ENCODE measurements around the gene CAMK2A. TPM values are rescaled to one million over a fixed set of nuclear protein-coding genes. Genes with fewer than 3 reads are reported as not detected.

The CAMK2A gene
- total RNA-seq, 1 donor from 2014 or later = 4.0 TPM

DNA sequence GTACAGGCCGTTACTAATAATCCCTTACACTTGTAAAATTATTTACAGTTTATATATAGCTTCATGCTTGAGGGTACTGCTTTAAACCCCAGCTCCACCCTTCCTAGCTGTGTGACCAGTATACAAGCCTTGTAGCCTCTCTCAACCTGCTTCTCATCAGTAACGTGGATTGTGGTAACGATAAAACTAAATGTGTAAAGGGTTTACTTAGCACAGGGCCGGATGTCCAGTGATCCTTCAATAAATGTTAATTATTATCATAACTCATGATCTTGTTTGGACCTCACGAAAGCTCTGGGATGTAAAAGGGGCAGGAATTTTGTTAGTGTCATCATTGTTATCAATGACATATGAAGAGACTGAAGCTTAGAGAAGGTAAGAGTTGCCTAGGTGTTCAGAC, 20.7 kb upstream of the CAMK2A start:
- Mint-ChIP-seq H3K9me3 (no peaks in the 10 kb centered on the region), H3K27me3 (ENCODE audit: low read depth) (no peaks in the 10 kb centered on the region), H3K27ac (no peak overlapping the region), H3K36me3 (no peaks in the 10 kb centered on the region), H3K4me3 (no peak overlapping the region), H3K4me1 (peaks cover 29% of the 10 kb centered on the region)
- TF ChIP-seq, protein P1, sequence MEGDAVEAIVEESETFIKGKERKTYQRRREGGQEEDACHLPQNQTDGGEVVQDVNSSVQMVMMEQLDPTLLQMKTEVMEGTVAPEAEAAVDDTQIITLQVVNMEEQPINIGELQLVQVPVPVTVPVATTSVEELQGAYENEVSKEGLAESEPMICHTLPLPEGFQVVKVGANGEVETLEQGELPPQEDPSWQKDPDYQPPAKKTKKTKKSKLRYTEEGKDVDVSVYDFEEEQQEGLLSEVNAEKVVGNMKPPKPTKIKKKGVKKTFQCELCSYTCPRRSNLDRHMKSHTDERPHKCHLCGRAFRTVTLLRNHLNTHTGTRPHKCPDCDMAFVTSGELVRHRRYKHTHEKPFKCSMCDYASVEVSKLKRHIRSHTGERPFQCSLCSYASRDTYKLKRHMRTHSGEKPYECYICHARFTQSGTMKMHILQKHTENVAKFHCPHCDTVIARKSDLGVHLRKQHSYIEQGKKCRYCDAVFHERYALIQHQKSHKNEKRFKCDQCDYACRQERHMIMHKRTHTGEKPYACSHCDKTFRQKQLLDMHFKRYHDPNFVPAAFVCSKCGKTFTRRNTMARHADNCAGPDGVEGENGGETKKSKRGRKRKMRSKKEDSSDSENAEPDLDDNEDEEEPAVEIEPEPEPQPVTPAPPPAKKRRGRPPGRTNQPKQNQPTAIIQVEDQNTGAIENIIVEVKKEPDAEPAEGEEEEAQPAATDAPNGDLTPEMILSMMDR (IDR thresholded peaks at IDR 0.05; ENCODE audit: unreplicated experiment) = no peak
- no peak for DNase-seq (ENCODE audit: low spot score in 2 of 2, unreplicated experiment in 2 of 2)

DNA sequence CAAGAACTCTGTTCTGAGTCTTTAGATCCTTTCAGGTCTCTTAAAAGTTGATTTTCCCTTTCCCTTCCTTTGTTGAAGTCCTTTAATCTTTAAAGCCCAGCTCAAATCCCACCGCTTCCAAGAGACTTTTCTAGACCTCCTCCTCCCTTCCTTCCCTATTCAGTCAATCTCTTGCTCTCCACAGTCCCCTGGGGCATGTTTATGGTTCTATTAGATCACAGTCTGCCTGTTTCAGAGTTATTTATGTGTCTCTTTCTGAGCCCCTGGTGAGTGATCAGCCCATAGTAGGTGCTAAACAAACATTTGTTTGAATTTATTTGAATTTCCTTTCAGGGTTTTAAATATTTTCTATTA, 20.3 kb upstream of the CAMK2A start:
- H3K9me3 Mint-ChIP-seq = no peaks in the 10 kb centered on the region
- no peak for DNase-seq (ENCODE audit: low spot score in 2 of 2, unreplicated experiment in 2 of 2)
- H3K27ac Mint-ChIP-seq = no peak overlapping the region
- no peak overlapping the region for H3K4me3 Mint-ChIP-seq
- no peaks in the 10 kb centered on the region for H3K27me3 Mint-ChIP-seq (ENCODE audit: low read depth)
- H3K4me1 Mint-ChIP-seq = peaks cover 32% of the 10 kb centered on the region
- H3K36me3 Mint-ChIP-seq = no peaks in the 10 kb centered on the region
- TF ChIP-seq, protein P1 (IDR thresholded peaks at IDR 0.05; ENCODE audit: unreplicated experiment) = no peak

DNA sequence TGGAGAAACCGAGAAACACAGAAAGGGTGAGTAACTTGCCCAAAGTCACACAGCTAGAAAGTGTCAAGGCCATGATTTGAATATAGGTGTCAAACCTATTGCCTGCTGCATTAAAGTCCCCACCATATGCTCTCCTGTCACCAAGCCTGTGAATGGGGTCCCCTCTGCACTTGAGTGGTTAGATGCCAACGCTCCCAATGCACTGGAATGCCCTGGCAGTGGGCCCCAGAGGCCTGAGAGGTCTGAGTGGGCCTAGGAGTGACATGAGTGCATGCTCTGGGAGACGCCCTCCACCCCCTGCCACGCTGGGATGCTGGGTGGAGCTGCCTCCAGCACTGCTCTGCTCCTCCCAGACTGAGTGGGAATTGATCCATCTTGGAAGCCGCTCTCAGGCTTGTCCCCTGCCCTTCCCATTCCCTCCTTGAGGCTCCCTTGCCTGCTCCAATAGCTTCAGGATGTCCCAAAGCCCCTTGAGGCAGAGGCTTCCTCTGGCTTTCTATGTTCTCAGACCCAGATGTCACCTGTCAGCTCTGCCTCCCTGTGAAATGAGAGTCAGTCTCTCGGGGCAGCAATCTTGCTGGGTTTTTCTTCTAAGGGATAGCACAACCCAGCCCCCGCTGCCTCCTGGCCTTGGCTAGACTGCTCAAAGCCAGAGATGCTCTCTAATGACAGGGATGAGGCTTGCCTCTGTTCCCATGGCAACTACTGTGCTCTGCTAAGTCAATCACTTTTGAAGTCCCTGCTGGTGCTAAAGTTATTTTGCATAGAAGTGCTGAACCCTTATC, 19.7 kb upstream of the CAMK2A start:
- Mint-ChIP-seq H3K27ac (no peak overlapping the region), H3K9me3 (no peaks in the 10 kb centered on the region), H3K36me3 (no peaks in the 10 kb centered on the region), H3K4me3 (no peak overlapping the region), H3K4me1 (peaks cover 33% of the 10 kb centered on the region), H3K27me3 (ENCODE audit: low read depth) (no peaks in the 10 kb centered on the region)
- no peak for DNase-seq (ENCODE audit: low spot score in 2 of 2, unreplicated experiment in 2 of 2)
- TF ChIP-seq, protein P1 (IDR thresholded peaks at IDR 0.05; ENCODE audit: unreplicated experiment) = no peak

DNA sequence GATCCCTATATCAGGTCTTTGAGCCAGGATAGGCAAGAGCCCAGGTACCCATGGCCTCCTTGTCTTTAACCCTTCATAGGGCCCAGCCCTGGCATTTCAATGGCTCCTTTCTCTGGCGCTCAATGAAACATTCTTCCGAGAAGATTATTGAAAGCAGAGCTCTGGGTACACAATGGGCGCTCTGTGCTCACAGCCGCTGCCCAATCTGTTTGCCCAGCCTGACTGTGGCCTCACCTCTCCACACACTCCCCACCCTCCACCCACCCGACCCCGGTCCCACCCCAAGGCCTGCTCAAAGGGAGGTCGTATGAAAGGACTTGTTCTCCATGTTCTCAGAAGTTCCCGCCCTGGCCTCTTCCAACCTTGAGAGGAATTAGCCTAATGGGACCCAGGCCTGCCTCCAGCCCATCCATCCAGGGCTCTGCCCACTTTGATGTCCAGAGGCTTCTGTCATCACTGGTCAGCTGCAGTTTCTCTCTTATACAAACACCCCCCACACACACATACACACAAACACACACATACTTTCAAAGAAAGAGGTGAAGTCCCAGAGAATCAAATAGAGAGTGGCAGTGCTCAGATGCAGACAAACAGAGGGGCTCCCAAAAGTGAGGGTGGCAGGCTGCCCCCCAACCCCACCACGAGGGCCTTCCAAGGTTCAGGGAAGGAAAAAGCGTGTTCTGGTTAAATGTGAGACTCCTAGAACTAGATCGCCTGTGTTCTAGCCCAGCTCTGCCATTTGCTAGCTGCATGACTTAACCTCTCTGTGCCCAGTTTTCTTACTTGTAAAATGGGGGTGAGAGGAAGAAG, 18.2 kb upstream of the CAMK2A start:
- Mint-ChIP-seq H3K9me3 (no peaks in the 10 kb centered on the region), H3K27me3 (ENCODE audit: low read depth) (no peaks in the 10 kb centered on the region), H3K4me1 (peaks cover 43% of the 10 kb centered on the region), H3K4me3 (no peak overlapping the region), H3K27ac (no peak overlapping the region), H3K36me3 (no peaks in the 10 kb centered on the region)
- TF ChIP-seq, protein P1 (IDR thresholded peaks at IDR 0.05; ENCODE audit: unreplicated experiment) = no peak
- no peak for DNase-seq (ENCODE audit: low spot score in 2 of 2, unreplicated experiment in 2 of 2)

DNA sequence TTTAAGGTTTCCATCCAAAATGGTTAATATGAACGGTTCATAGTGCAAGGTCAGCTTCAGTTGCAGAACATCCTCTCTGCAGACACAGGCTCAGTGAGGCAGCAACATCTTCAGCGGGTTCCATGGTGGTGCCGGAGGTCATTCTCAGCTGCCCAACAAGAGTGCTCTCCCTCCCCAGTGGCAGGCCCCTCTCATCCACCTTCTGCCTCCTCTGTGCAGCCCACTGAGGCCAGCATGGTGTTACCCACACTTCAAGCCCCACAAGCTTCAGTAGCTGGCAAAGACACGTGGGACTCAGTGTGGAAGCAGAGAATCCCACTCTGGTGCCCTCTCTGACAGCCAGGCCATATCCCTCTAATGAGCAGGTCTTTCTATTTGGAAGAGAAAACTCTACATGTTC, 17.2 kb upstream of the CAMK2A start:
- Mint-ChIP-seq H3K9me3 (no peaks in the 10 kb centered on the region), H3K4me3 (no peak overlapping the region), H3K27ac (peak overlapping the region; percentile 35), H3K36me3 (no peaks in the 10 kb centered on the region), H3K4me1 (peaks cover 40% of the 10 kb centered on the region), H3K27me3 (ENCODE audit: low read depth) (peaks cover 1% of the 10 kb centered on the region)
- no peak for DNase-seq (ENCODE audit: low spot score in 2 of 2, unreplicated experiment in 2 of 2)
- TF ChIP-seq, protein P1 (IDR thresholded peaks at IDR 0.05; ENCODE audit: unreplicated experiment) = no peak
